WTC11 (cell line): Measurements from ENCODE around the gene DAPK1. TPM values are rescaled to one million over a fixed set of nuclear protein-coding genes. Genes with fewer than 3 reads are reported as not detected.

Source experiments
- ATAC-seq: fragments of 200-7000 bp; cut with Tn5 transposase; 2 replicates; pipeline ENCODE4 v1.10.0; 2021; ENCODE audit warnings: mild to moderate bottlenecking, moderate library complexity
- CTCF ChIA-PET: fragments of 300-600 bp; sonication (Branson Sonifier 250); formaldehyde crosslinking; loops from one replicate; lab custom pipeline; 2021; ENCODE audit warnings: antibody characterized with exemption; lab: Charles Lee
- POLR2A ChIA-PET: fragments of 350-600 bp; sonication (Branson Sonifier 250); formaldehyde crosslinking; loops from one replicate; lab custom pipeline; 2021; ENCODE audit warnings: antibody characterized with exemption; lab: Charles Lee
- DNase-seq: peaks from one replicate; pipeline ENCODE4 v3.0.0; 2021; ENCODE audit warnings: low spot score
- H3K27ac Mint-ChIP-seq: 2 replicates; pipeline ENCODE4 v1.8.0; 2021; ENCODE audit warnings: mixed read lengths
- H3K27me3 Mint-ChIP-seq: 2 replicates; pipeline ENCODE4 v1.8.0; 2021; ENCODE audit warnings: low read depth, mild to moderate bottlenecking, moderate library complexity, mixed read lengths
- H3K36me3 Mint-ChIP-seq: 2 replicates; pipeline ENCODE4 v1.8.0; 2021; ENCODE audit warnings: mixed read lengths
- H3K4me1 Mint-ChIP-seq: 2 replicates; pipeline ENCODE4 v1.8.0; 2022; ENCODE audit warnings: mixed read lengths
- H3K4me3 Mint-ChIP-seq: 2 replicates; pipeline ENCODE4 v1.8.0; 2021; ENCODE audit warnings: mild to moderate bottlenecking, moderate library complexity, mixed read lengths
- H3K9me3 Mint-ChIP-seq: 2 replicates; pipeline ENCODE4 v1.8.0; 2021; ENCODE audit warnings: mixed read lengths
- HMGA2 ChIP-seq: fragments of 250-450 bp; sonication (Bioruptor Pico); IDR thresholded peaks from 2 replicates; pipeline ENCODE4 v1.4.0; 2021; ENCODE audit warnings: mild to moderate bottlenecking, moderate library complexity
- MYBL2 ChIP-seq: sonication (generic); formaldehyde crosslinking; IDR thresholded peaks from 2 replicates; pipeline ENCODE4 v1.8.1; 2023; ENCODE audit warnings: mild to moderate bottlenecking, moderate library complexity, missing genetic modification reagents
- NR1H2 ChIP-seq: sonication (generic); formaldehyde crosslinking; IDR thresholded peaks from 2 replicates; pipeline ENCODE4 v1.9.0; 2021; ENCODE audit warnings: mild to moderate bottlenecking, moderate library complexity, missing genetic modification reagents
- NR3C1 ChIP-seq: sonication (generic); formaldehyde crosslinking; conservative IDR thresholded peaks from 2 replicates; pipeline ENCODE4 v1.8.1; 2023; ENCODE audit warnings: low read depth, mild to moderate bottlenecking, missing genetic modification reagents
- OVOL2 ChIP-seq: fragments of 250-450 bp; sonication (Bioruptor Pico); IDR thresholded peaks from 2 replicates; pipeline ENCODE4 v1.9.0; 2021; ENCODE audit warnings: mild to moderate bottlenecking, borderline replicate concordance
- RELA ChIP-seq: sonication (generic); formaldehyde crosslinking; IDR thresholded peaks from 2 replicates; pipeline ENCODE4 v1.8.1; 2022; ENCODE audit warnings: missing genetic modification reagents, mild to moderate bottlenecking, borderline replicate concordance
- SMAD4 ChIP-seq: sonication (generic); formaldehyde crosslinking; IDR thresholded peaks from 2 replicates; pipeline ENCODE4 v1.8.0; 2022; ENCODE audit warnings: mild to moderate bottlenecking, missing genetic modification reagents
- SP1 ChIP-seq: sonication (generic); formaldehyde crosslinking; conservative IDR thresholded peaks from 2 replicates; pipeline ENCODE4 v1.8.1; 2022; ENCODE audit warnings: missing genetic modification reagents
- TEAD4 ChIP-seq: sonication (generic); formaldehyde crosslinking; IDR thresholded peaks from 2 replicates; pipeline ENCODE4 v1.8.0; 2022; ENCODE audit warnings: mild to moderate bottlenecking, missing genetic modification reagents
- ZNF317 ChIP-seq: sonication (generic); formaldehyde crosslinking; IDR thresholded peaks from 2 replicates; pipeline ENCODE4 v1.8.1; 2023; ENCODE audit warnings: low read depth, mild to moderate bottlenecking, moderate library complexity, missing genetic modification reagents, borderline replicate concordance
- ZNF396 ChIP-seq: fragments of 250-450 bp; sonication (Bioruptor Pico); IDR thresholded peaks from 2 replicates; pipeline ENCODE4 v1.8.0; 2021; ENCODE audit warnings: mild to moderate bottlenecking, moderate library complexity, borderline replicate concordance
- total RNA-seq: library from RNA; stranded (reverse); gene quantifications from 3 replicates; pipeline ENCODE4 v1.2.3, GENCODE V29; 2021
- TF ChIP-seq, protein P1 (sequence below): fragments of 250-450 bp; sonication (Bioruptor Pico); IDR thresholded peaks from 2 replicates; pipeline ENCODE4 v1.9.0; 2021; ENCODE audit warnings: mild to moderate bottlenecking
- TF ChIP-seq, protein P2 (sequence below): fragments of 250-450 bp; sonication (Bioruptor Pico); IDR thresholded peaks from 2 replicates; pipeline ENCODE4 v2.1.2; 2022; ENCODE audit warnings: mild to moderate bottlenecking, moderate library complexity
- TF ChIP-seq, protein P3 (sequence below): sonication (generic); formaldehyde crosslinking; conservative IDR thresholded peaks from 2 replicates; pipeline ENCODE4 v1.8.1; 2022; ENCODE audit warnings: mild to moderate bottlenecking, missing genetic modification reagents
- TF ChIP-seq, protein P4 (sequence below): fragments of 200-600 bp; IDR thresholded peaks from 2 replicates; pipeline ENCODE4 v1.8.0; 2022; ENCODE audit warnings: antibody characterized with exemption
- TF ChIP-seq, protein P5 (sequence below): fragments of 250-450 bp; sonication (Bioruptor Pico); IDR thresholded peaks from 2 replicates; pipeline ENCODE4 v1.8.0; 2021; ENCODE audit warnings: mild to moderate bottlenecking
- TF ChIP-seq, protein P6 (sequence below): sonication (generic); formaldehyde crosslinking; IDR thresholded peaks from 2 replicates; pipeline ENCODE4 v1.8.0; 2023; ENCODE audit warnings: missing genetic modification reagents, mild to moderate bottlenecking, borderline replicate concordance

Gene DAPK1
- total RNA-seq, 1 experiment from 2014 or later, result 129 TPM

DNA sequence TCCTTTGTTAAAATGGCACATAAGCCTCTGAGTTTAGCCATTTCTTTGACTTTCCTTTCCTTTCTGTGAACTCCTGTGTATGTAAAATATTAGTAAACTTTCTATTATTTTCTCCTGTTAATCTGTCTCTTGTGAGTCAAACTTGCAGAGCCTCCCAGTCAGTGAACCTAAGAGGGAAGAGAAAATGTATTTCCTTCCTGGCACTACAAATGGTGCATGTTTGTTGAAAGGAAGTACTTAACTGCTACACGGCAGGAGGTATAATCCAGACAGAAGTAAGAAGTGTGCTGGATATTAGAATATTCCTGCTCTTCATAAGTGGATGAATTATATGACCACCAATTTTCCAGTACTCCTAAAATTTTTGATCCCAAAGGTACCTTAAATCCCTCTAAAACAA, 251.2 kb downstream of the DAPK1 start:
- peaks cover 19% of the 10 kb centered on the region for H3K4me1 Mint-ChIP-seq
- CTCF ChIA-PET, result no interaction called here
- DNase-seq, result no peak
- no peak for TF ChIP-seq NR3C1 (CRISPR knock-in tag)
- TF ChIP-seq, all 79 proteins: peak for 0
- ATAC-seq, result no peak
- Mint-ChIP-seq H3K27me3 (no peaks in the 10 kb centered on the region; the same call in 1 of the 2 replicates), H3K27ac (no peak overlapping the region), H3K36me3 (peaks cover 7% of the 10 kb centered on the region), H3K4me3 (no peak overlapping the region), H3K9me3 (peaks cover 18% of the 10 kb centered on the region)
- POLR2A ChIA-PET, result no interaction called here

DNA sequence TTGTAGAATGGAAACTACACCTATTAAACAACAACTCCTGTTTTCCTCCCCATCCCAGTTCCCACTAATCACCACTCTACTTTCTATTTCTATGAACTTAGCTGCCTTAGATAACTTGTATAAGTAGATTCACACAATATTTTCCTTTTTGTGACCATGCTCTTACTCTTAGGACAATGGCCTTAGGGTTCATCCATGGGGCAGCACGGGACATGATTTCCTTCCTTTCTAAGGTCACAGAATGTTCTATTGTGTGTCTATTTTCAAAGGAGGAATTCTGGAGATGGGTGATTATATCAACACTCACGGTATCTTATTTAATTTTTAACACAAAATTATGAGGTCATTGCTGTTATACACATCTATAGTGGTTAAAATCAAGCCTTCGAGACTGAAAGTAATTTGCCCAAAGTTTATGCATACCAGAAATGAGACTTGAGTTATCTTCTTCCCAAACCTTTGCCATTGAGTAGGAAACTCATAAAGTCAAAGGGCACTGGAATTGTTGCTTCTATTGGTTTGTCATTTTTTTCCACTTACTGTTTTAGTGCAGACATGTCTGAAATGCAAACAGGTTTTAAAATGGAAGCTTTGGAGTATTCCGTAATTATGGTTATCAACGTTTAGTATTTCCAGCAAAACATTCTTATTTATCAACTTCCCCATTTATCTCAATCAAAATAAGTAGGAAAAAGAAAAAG, 251.8 kb downstream of the DAPK1 start:
- DNase-seq, result no peak
- POLR2A ChIA-PET, result no interaction called here
- TF ChIP-seq SP1 (CRISPR knock-in tag) (no peak), TEAD4 (CRISPR knock-in tag) (no peak), SMAD4 (CRISPR knock-in tag) (no peak), RELA (CRISPR knock-in tag) (no peak)
- TF ChIP-seq, protein P1, sequence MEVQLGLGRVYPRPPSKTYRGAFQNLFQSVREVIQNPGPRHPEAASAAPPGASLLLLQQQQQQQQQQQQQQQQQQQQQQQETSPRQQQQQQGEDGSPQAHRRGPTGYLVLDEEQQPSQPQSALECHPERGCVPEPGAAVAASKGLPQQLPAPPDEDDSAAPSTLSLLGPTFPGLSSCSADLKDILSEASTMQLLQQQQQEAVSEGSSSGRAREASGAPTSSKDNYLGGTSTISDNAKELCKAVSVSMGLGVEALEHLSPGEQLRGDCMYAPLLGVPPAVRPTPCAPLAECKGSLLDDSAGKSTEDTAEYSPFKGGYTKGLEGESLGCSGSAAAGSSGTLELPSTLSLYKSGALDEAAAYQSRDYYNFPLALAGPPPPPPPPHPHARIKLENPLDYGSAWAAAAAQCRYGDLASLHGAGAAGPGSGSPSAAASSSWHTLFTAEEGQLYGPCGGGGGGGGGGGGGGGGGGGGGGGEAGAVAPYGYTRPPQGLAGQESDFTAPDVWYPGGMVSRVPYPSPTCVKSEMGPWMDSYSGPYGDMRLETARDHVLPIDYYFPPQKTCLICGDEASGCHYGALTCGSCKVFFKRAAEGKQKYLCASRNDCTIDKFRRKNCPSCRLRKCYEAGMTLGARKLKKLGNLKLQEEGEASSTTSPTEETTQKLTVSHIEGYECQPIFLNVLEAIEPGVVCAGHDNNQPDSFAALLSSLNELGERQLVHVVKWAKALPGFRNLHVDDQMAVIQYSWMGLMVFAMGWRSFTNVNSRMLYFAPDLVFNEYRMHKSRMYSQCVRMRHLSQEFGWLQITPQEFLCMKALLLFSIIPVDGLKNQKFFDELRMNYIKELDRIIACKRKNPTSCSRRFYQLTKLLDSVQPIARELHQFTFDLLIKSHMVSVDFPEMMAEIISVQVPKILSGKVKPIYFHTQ (CRISPR knock-in tag), result no peak
- no peak for ATAC-seq
- H3K9me3 Mint-ChIP-seq, result peaks cover 17% of the 10 kb centered on the region
- peaks cover 7% of the 10 kb centered on the region for H3K36me3 Mint-ChIP-seq
- CTCF ChIA-PET, result no interaction called here
- no peaks in the 10 kb centered on the region for H3K27me3 Mint-ChIP-seq
- peaks cover 19% of the 10 kb centered on the region for H3K4me1 Mint-ChIP-seq
- no peak overlapping the region for H3K4me3 Mint-ChIP-seq
- no peak overlapping the region for H3K27ac Mint-ChIP-seq

DNA sequence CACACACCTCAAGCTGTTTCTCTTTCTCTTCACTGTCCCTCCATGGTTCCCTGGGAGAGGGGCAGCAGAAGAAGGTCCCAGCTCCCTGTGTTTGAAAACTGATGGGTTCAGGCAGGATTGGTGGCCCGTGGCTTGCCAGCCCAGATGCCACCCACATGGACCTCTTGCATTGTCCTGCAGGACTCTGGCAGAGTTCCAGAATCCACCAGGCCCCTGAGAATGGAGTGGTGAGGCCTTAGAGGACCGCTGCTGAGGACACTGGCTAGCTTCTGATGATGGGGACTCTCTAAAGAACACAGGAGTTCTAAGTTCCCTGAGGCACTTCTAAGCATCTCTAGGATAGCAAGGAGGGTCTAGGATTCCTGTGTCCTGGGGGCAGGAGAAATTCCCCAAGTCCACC, 253.1 kb downstream of the DAPK1 start:
- H3K9me3 Mint-ChIP-seq, result peaks cover 27% of the 10 kb centered on the region
- H3K4me3 Mint-ChIP-seq, result no peak overlapping the region
- no peaks in the 10 kb centered on the region for H3K27me3 Mint-ChIP-seq
- peaks cover 19% of the 10 kb centered on the region for H3K4me1 Mint-ChIP-seq
- ATAC-seq (no peak), DNase-seq (no peak)
- no peak overlapping the region for H3K27ac Mint-ChIP-seq
- ChIA-PET POLR2A (no interaction called here), CTCF (no interaction called here)
- peaks cover 7% of the 10 kb centered on the region for H3K36me3 Mint-ChIP-seq
- TF ChIP-seq, protein P2, sequence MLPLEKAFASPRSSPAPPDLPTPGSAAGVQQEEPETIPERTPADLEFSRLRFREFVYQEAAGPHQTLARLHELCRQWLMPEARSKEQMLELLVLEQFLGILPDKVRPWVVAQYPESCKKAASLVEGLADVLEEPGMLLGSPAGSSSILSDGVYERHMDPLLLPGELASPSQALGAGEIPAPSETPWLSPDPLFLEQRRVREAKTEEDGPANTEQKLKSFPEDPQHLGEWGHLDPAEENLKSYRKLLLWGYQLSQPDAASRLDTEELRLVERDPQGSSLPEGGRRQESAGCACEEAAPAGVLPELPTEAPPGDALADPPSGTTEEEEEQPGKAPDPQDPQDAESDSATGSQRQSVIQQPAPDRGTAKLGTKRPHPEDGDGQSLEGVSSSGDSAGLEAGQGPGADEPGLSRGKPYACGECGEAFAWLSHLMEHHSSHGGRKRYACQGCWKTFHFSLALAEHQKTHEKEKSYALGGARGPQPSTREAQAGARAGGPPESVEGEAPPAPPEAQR (CRISPR knock-in tag), result no peak
- TF ChIP-seq, protein P3, sequence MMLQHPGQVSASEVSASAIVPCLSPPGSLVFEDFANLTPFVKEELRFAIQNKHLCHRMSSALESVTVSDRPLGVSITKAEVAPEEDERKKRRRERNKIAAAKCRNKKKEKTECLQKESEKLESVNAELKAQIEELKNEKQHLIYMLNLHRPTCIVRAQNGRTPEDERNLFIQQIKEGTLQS (CRISPR knock-in tag), result no peak
- TF ChIP-seq OVOL2 (CRISPR knock-in tag), result no peak
- TF ChIP-seq, protein P4, sequence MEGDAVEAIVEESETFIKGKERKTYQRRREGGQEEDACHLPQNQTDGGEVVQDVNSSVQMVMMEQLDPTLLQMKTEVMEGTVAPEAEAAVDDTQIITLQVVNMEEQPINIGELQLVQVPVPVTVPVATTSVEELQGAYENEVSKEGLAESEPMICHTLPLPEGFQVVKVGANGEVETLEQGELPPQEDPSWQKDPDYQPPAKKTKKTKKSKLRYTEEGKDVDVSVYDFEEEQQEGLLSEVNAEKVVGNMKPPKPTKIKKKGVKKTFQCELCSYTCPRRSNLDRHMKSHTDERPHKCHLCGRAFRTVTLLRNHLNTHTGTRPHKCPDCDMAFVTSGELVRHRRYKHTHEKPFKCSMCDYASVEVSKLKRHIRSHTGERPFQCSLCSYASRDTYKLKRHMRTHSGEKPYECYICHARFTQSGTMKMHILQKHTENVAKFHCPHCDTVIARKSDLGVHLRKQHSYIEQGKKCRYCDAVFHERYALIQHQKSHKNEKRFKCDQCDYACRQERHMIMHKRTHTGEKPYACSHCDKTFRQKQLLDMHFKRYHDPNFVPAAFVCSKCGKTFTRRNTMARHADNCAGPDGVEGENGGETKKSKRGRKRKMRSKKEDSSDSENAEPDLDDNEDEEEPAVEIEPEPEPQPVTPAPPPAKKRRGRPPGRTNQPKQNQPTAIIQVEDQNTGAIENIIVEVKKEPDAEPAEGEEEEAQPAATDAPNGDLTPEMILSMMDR, result no peak
- TF ChIP-seq NR1H2 (CRISPR knock-in tag), result no peak

DNA sequence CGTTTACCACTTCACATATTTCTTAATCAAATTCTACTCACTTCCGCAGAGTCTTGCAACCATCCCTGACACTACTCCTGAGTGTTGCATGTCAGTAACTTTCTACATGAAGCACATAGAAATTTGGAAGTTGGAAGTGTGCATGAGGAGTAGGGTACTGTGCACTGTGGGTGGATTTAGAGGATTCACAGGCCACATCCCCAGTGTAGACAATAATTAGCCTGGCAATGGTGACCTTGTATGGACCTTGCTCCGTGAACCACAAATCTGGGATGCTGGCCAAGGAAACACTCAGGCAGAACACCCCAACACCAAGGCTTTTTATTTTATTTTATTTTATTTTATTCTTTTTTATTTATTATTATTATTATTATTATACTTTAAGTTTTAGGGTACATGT, 253.8 kb downstream of the DAPK1 start:
- Mint-ChIP-seq H3K4me1 (peaks cover 19% of the 10 kb centered on the region), H3K27ac (no peak overlapping the region), H3K9me3 (peaks cover 27% of the 10 kb centered on the region), H3K4me3 (no peak overlapping the region), H3K36me3 (peaks cover 7% of the 10 kb centered on the region), H3K27me3 (no peaks in the 10 kb centered on the region)
- ChIA-PET CTCF (no interaction called here), POLR2A (no interaction called here)
- TF ChIP-seq ZNF317 (CRISPR knock-in tag), result no peak
- TF ChIP-seq, protein P5, sequence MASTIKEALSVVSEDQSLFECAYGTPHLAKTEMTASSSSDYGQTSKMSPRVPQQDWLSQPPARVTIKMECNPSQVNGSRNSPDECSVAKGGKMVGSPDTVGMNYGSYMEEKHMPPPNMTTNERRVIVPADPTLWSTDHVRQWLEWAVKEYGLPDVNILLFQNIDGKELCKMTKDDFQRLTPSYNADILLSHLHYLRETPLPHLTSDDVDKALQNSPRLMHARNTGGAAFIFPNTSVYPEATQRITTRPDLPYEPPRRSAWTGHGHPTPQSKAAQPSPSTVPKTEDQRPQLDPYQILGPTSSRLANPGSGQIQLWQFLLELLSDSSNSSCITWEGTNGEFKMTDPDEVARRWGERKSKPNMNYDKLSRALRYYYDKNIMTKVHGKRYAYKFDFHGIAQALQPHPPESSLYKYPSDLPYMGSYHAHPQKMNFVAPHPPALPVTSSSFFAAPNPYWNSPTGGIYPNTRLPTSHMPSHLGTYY (CRISPR knock-in tag), result no peak
- peak; percentile 74 for TF ChIP-seq HMGA2 (CRISPR knock-in tag)
- no peak for TF ChIP-seq MYBL2
- no peak for TF ChIP-seq ZNF396 (CRISPR knock-in tag)
- TF ChIP-seq, protein P6, sequence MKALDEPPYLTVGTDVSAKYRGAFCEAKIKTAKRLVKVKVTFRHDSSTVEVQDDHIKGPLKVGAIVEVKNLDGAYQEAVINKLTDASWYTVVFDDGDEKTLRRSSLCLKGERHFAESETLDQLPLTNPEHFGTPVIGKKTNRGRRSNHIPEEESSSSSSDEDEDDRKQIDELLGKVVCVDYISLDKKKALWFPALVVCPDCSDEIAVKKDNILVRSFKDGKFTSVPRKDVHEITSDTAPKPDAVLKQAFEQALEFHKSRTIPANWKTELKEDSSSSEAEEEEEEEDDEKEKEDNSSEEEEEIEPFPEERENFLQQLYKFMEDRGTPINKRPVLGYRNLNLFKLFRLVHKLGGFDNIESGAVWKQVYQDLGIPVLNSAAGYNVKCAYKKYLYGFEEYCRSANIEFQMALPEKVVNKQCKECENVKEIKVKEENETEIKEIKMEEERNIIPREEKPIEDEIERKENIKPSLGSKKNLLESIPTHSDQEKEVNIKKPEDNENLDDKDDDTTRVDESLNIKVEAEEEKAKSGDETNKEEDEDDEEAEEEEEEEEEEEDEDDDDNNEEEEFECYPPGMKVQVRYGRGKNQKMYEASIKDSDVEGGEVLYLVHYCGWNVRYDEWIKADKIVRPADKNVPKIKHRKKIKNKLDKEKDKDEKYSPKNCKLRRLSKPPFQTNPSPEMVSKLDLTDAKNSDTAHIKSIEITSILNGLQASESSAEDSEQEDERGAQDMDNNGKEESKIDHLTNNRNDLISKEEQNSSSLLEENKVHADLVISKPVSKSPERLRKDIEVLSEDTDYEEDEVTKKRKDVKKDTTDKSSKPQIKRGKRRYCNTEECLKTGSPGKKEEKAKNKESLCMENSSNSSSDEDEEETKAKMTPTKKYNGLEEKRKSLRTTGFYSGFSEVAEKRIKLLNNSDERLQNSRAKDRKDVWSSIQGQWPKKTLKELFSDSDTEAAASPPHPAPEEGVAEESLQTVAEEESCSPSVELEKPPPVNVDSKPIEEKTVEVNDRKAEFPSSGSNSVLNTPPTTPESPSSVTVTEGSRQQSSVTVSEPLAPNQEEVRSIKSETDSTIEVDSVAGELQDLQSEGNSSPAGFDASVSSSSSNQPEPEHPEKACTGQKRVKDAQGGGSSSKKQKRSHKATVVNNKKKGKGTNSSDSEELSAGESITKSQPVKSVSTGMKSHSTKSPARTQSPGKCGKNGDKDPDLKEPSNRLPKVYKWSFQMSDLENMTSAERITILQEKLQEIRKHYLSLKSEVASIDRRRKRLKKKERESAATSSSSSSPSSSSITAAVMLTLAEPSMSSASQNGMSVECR (CRISPR knock-in tag), result no peak
- ATAC-seq (no peak), DNase-seq (no peak)
